HepG2 (cell line): ENCODE data around the gene CD46. TPM values are rescaled to one million over a fixed set of nuclear protein-coding genes. Genes with fewer than 3 reads are reported as not detected.

Experiments used
- ATF7 ChIP-seq, 2 experiments: fragments of 450-650 bp in 1 of 2; sonication (generic) in 1 of 2; formaldehyde crosslinking in 1 of 2; IDR thresholded peaks; 2 replicates each; pipeline versions ENCODE4 v1.4.0 to v1.6.1; 2016 to 2020; ENCODE audit warnings: antibody characterized with exemption in 1 of 2, mild to moderate bottlenecking in 1 of 2, missing genetic modification reagents in 1 of 2
- ELF4 ChIP-seq: sonication (generic); formaldehyde crosslinking; IDR thresholded peaks from 2 replicates; pipeline ENCODE4 v1.5.0; 2020; ENCODE audit warnings: missing genetic modification reagents, mild to moderate bottlenecking, moderate library complexity, borderline replicate concordance
- MXI1 ChIP-seq: IDR thresholded peaks from 3 replicates; pipeline ENCODE4 v1.6.1; 2012; ENCODE audit warnings: low read depth, low read length, inconsistent platforms, borderline replicate concordance
- NR2F1 ChIP-seq, 2 experiments: fragments of 450-650 bp in 1 of 2; formaldehyde crosslinking in 1 of 2; IDR thresholded peaks; 2 replicates each; pipeline versions ENCODE4 v1.5.0 to v1.6.1; 2016 to 2020; ENCODE audit warnings: mild to moderate bottlenecking in 1 of 2, missing compliant biosample characterization in 1 of 2, missing genetic modification reagents in 1 of 2, moderate library complexity in 1 of 2
- PHF8 ChIP-seq: sonication (generic); formaldehyde crosslinking; IDR thresholded peaks from 2 replicates; pipeline ENCODE4 v1.5.0; 2020; ENCODE audit warnings: missing genetic modification reagents
- RBFOX2 ChIP-seq: fragments of 200-400 bp; formaldehyde crosslinking; IDR thresholded peaks from 2 replicates; pipeline ENCODE4 v1.6.1; 2017; ENCODE audit warnings: low read depth, mild to moderate bottlenecking, low read length
- SIX4 ChIP-seq: sonication (generic); formaldehyde crosslinking; IDR thresholded peaks from 2 replicates; pipeline ENCODE4 v1.4.0; 2020; ENCODE audit warnings: missing genetic modification reagents
- ZC3H13 ChIP-seq: sonication (generic); formaldehyde crosslinking; IDR thresholded peaks from 2 replicates; pipeline ENCODE4 v1.8.1; 2023; ENCODE audit warnings: mild to moderate bottlenecking, missing genetic modification reagents, moderate library complexity
- ZFP37 ChIP-seq: sonication (generic); formaldehyde crosslinking; IDR thresholded peaks from 2 replicates; pipeline ENCODE4 v1.4.0; 2020; ENCODE audit warnings: missing genetic modification reagents, borderline replicate concordance
- ZFP41 ChIP-seq: sonication (generic); formaldehyde crosslinking; IDR thresholded peaks from 2 replicates; pipeline ENCODE4 v1.4.0; 2020; ENCODE audit warnings: mild to moderate bottlenecking, missing genetic modification reagents, borderline replicate concordance
- ZNF12 ChIP-seq: sonication (generic); formaldehyde crosslinking; IDR thresholded peaks from 2 replicates; pipeline ENCODE4 v1.5.0; 2020; ENCODE audit warnings: missing genetic modification reagents
- ZNF205 ChIP-seq: IDR thresholded peaks from 2 replicates; pipeline ENCODE4 v1.6.1; 2018; ENCODE audit warnings: missing biosample characterization, missing genetic modification reagents
- ZNF235 ChIP-seq: sonication (generic); formaldehyde crosslinking; IDR thresholded peaks from 2 replicates; pipeline ENCODE4 v1.8.1; 2023; ENCODE audit warnings: mild to moderate bottlenecking, missing genetic modification reagents, borderline replicate concordance
- ZNF33B ChIP-seq: sonication (generic); formaldehyde crosslinking; IDR thresholded peaks from 2 replicates; pipeline ENCODE4 v1.5.1; 2020; ENCODE audit warnings: mild to moderate bottlenecking, missing genetic modification reagents
- ZNF530 ChIP-seq: sonication (generic); formaldehyde crosslinking; IDR thresholded peaks from 2 replicates; pipeline ENCODE4 v1.5.0; 2020; ENCODE audit warnings: low read depth, mild to moderate bottlenecking, missing genetic modification reagents
- ZNF564 ChIP-seq: sonication (generic); formaldehyde crosslinking; IDR thresholded peaks from 2 replicates; pipeline ENCODE4 v1.8.1; 2023; ENCODE audit warnings: mild to moderate bottlenecking, missing genetic modification reagents
- polyA plus RNA-seq, 8 experiments: library from polyadenylated mRNA; depleted of rRNA in 3 of 8; stranded (reverse) in 7 of 8; unstranded in 1 of 8; fragments of >200 nt; fragmentation: Illumina TruSeq in 4 of 8; extraction: Trizol in 4 of 8; gene quantifications; 2 replicates each; pipeline versions ENCODE4 v1.2.1 to v1.2.3, GENCODE V29; 2011 to 2016; ENCODE audit warnings: low read depth in 4 of 8, missing spikeins in 1 of 8, mixed read lengths in 1 of 8; ENCODE audit not compliant: insufficient read depth in 1 of 8
- total RNA-seq, 5 experiments: library from RNA; depleted of rRNA; stranded (reverse); fragments of >200 nt; fragmentation: Illumina TruSeq; extraction: Trizol; gene quantifications; 2 replicates each; pipeline ENCODE4 v1.2.3, GENCODE V29; 2016; ENCODE audit warnings: low read depth in 1 of 5
- TF ChIP-seq, protein P1 (sequence below): sonication (generic); formaldehyde crosslinking; IDR thresholded peaks from 2 replicates; pipeline ENCODE4 v1.5.0; 2020; ENCODE audit warnings: mild to moderate bottlenecking, missing genetic modification reagents
- TF ChIP-seq, protein P2 (sequence below): sonication (generic); formaldehyde crosslinking; IDR thresholded peaks from 2 replicates; pipeline ENCODE4 v1.4.0; 2020; ENCODE audit warnings: missing genetic modification reagents, mild to moderate bottlenecking, borderline replicate concordance
- TF ChIP-seq, protein P3 (sequence below): sonication (generic); formaldehyde crosslinking; IDR thresholded peaks from 2 replicates; pipeline ENCODE4 v1.5.0; 2020; ENCODE audit warnings: mild to moderate bottlenecking, missing genetic modification reagents

CD46 gene
- total and polyA plus RNA-seq, 2 of the 13 experiments (the other 11 are each of a cell fraction or from before 2014, with no cell fraction given), result 130 to 277 TPM

DNA sequence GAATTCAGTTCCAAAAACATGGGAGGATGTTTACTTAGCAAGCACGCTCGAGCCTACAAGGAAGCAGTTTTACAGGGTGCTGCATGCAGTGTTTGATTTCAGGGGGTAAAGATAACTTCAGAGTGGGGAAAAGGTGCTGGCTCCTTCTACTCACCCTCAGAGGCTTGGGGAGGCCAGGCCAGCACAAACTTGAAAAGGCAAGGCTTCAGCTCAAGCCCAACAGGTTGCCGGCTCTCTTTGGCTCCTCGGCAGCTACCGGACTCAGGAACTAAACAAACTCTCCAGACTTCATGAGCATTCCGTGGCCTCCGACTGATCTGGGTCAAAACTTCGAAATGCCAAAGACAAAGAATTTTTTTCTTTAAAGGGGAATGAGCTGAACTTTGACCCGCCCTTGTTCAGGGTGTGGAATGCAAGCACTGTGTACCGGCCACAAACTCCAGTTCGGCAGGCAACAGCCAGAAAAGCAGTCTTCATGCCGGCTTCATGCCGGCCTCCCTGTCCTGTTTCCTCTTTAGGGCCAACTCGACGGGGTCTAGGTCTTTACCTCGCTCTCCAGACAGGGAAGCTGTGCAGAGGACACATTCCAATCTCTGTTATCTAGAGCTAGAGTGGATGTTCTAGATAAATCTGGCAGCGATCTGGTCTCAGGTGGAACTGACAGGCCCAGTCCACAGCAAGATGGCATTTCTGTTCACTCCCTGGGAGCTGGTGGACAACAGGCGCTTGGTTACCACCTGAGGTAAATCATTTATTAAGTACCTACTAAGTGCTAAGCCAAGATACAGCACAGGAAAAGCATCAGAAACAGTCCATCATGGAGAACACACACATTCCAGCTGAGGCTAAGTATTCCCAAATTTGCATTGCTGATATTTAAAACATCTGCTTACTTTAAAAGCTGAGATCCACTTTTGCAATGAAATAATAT is 75.0 kb downstream of the CD46 start (continued):
- TF ChIP-seq, protein P1, sequence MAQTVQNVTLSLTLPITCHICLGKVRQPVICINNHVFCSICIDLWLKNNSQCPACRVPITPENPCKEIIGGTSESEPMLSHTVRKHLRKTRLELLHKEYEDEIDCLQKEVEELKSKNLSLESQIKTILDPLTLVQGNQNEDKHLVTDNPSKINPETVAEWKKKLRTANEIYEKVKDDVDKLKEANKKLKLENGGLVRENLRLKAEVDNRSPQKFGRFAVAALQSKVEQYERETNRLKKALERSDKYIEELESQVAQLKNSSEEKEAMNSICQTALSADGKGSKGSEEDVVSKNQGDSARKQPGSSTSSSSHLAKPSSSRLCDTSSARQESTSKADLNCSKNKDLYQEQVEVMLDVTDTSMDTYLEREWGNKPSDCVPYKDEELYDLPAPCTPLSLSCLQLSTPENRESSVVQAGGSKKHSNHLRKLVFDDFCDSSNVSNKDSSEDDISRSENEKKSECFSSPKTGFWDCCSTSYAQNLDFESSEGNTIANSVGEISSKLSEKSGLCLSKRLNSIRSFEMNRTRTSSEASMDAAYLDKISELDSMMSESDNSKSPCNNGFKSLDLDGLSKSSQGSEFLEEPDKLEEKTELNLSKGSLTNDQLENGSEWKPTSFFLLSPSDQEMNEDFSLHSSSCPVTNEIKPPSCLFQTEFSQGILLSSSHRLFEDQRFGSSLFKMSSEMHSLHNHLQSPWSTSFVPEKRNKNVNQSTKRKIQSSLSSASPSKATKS, result no peak
- TF ChIP-seq ZFP41 (CRISPR knock-in tag), result no peak
- peak in 1 of 2 experiments; percentile 62; a peak in 2 of 4 replicates for TF ChIP-seq NR2F1 (CRISPR knock-in tag; IDR thresholded peaks at IDR 0.05)
- no peak for TF ChIP-seq ZNF564 (CRISPR knock-in tag)
- no peak for TF ChIP-seq ZNF33B
- no peak for TF ChIP-seq RBFOX2
- no peak for TF ChIP-seq ZFP37 (CRISPR knock-in tag)
- TF ChIP-seq ZNF235 (CRISPR knock-in tag), result no peak
- TF ChIP-seq SIX4 (CRISPR knock-in tag), result no peak
- TF ChIP-seq ZNF205 (CRISPR knock-in tag), result no peak
- no peak for TF ChIP-seq ATF7 (IDR thresholded peaks at IDR 0.05)
- no peak for TF ChIP-seq ATF7 (CRISPR knock-in tag; IDR thresholded peaks at IDR 0.05)
- TF ChIP-seq ELF4, result no peak
- TF ChIP-seq MXI1, result no peak
- no peak for TF ChIP-seq ZC3H13
- TF ChIP-seq ZNF530 (CRISPR knock-in tag), result no peak
- peak; percentile 26; the same call in 1 of the 2 replicates for TF ChIP-seq PHF8 (CRISPR knock-in tag)
- TF ChIP-seq, protein P2, sequence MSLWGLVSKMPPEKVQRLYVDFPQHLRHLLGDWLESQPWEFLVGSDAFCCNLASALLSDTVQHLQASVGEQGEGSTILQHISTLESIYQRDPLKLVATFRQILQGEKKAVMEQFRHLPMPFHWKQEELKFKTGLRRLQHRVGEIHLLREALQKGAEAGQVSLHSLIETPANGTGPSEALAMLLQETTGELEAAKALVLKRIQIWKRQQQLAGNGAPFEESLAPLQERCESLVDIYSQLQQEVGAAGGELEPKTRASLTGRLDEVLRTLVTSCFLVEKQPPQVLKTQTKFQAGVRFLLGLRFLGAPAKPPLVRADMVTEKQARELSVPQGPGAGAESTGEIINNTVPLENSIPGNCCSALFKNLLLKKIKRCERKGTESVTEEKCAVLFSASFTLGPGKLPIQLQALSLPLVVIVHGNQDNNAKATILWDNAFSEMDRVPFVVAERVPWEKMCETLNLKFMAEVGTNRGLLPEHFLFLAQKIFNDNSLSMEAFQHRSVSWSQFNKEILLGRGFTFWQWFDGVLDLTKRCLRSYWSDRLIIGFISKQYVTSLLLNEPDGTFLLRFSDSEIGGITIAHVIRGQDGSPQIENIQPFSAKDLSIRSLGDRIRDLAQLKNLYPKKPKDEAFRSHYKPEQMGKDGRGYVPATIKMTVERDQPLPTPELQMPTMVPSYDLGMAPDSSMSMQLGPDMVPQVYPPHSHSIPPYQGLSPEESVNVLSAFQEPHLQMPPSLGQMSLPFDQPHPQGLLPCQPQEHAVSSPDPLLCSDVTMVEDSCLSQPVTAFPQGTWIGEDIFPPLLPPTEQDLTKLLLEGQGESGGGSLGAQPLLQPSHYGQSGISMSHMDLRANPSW (CRISPR knock-in tag), result no peak
- TF ChIP-seq, protein P3, sequence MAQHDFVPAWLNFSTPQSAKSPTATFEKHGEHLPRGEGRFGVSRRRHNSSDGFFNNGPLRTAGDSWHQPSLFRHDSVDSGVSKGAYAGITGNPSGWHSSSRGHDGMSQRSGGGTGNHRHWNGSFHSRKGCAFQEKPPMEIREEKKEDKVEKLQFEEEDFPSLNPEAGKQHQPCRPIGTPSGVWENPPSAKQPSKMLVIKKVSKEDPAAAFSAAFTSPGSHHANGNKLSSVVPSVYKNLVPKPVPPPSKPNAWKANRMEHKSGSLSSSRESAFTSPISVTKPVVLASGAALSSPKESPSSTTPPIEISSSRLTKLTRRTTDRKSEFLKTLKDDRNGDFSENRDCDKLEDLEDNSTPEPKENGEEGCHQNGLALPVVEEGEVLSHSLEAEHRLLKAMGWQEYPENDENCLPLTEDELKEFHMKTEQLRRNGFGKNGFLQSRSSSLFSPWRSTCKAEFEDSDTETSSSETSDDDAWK (CRISPR knock-in tag), result no peak
- no peak for TF ChIP-seq ZNF12 (CRISPR knock-in tag)
